NCI-H1436 treated with DMSO at 0.1 percent for 48 hours (cell line): Measurements from ENCODE around the gene DGKB.

Experiments
- DNase-seq: peaks from one replicate; lab custom pipeline; 2025; lab: John Stamatoyannopoulos, UW

The DGKB gene

GRCh38 chr7:14457568-14458453 is 444.7 kb downstream of the DGKB start:
- no peak for DNase-seq

GRCh38 chr7:14449291-14449690 is 453.3 kb downstream of the DGKB start:
- no peak for DNase-seq

- DNase-seq, result no peak
These were observed 455.7 kb downstream of the DGKB start for GRCh38 chr7:14446829-14447228.

GRCh38 chr7:14446219-14446618 is 456.3 kb downstream of the DGKB start:
- DNase-seq, result no peak

GRCh38 chr7:14438366-14438765 is 464.2 kb downstream of the DGKB start:
- no peak for DNase-seq

GRCh38 chr7:14436878-14437277 is 465.7 kb downstream of the DGKB start:
- DNase-seq, result no peak

GRCh38 chr7:14432924-14433323 is 469.6 kb downstream of the DGKB start:
- DNase-seq, result no peak

GRCh38 chr7:14430926-14431325 is 471.6 kb downstream of the DGKB start:
- DNase-seq, result no peak

- DNase-seq, result no peak
These were observed 477.0 kb downstream of the DGKB start for GRCh38 chr7:14425559-14425958.

- no peak for DNase-seq
These were observed 477.9 kb downstream of the DGKB start for GRCh38 chr7:14424675-14425074.

- no peak for DNase-seq
These were observed 481.8 kb downstream of the DGKB start for GRCh38 chr7:14420768-14421167.

- no peak for DNase-seq
These were observed 483.0 kb downstream of the DGKB start for GRCh38 chr7:14419531-14419930.

- DNase-seq, result no peak
These were observed 483.9 kb downstream of the DGKB start for GRCh38 chr7:14418633-14419032.

GRCh38 chr7:14414274-14414986 is 488.1 kb downstream of the DGKB start:
- no peak for DNase-seq

- no peak for DNase-seq
These were observed 495.1 kb downstream of the DGKB start for GRCh38 chr7:14407246-14408015.

- DNase-seq, result no peak
These were observed 499.0 kb downstream of the DGKB start for GRCh38 chr7:14403587-14403986.

- no peak for DNase-seq
These were observed 502.3 kb downstream of the DGKB start for GRCh38 chr7:14400271-14400670.

- DNase-seq, result no peak
These were observed 504.0 kb downstream of the DGKB start for GRCh38 chr7:14398526-14398925.

- no peak for DNase-seq
These were observed 506.7 kb downstream of the DGKB start for GRCh38 chr7:14395860-14396259.

GRCh38 chr7:14394786-14395185 is 507.8 kb downstream of the DGKB start:
- DNase-seq, result no peak

- DNase-seq, result peak; percentile 93
These were observed 513.0 kb downstream of the DGKB start for GRCh38 chr7:14389595-14389994.

- DNase-seq, result peak; percentile 93
These were observed 513.4 kb downstream of the DGKB start for GRCh38 chr7:14389181-14389591.

GRCh38 chr7:14385074-14385473 is 517.5 kb downstream of the DGKB start:
- DNase-seq, result no peak
